Cardiac muscle cell (in vitro differentiated cells and primary cell): ENCODE data around the gene ITPRID1. TPM values are rescaled to one million over a fixed set of nuclear protein-coding genes. Genes with fewer than 3 reads are reported as not detected.

Experiments used
- DNase-seq, 2 donors: peaks; one replicate each; pipeline versions ENCODE4 v3.0.0 to v3.0.0-alpha.2; 2010 to 2017; ENCODE audit warnings: low read depth in 1 of 2, low spot score in 1 of 2
- H3K27ac ChIP-seq: fragments of 200-600 bp; sonication (generic); 2 replicates; pipeline ENCODE4 v1.5.1; 2016
- H3K27me3 ChIP-seq: fragments of 200-600 bp; sonication (generic); 2 replicates; pipeline ENCODE4 v1.6.0; 2016; ENCODE audit warnings: control low read depth
- H3K36me3 ChIP-seq: fragments of 200-600 bp; sonication (generic); 2 replicates; pipeline ENCODE4 v1.5.1; 2016; ENCODE audit warnings: control low read depth
- H3K4me1 ChIP-seq: fragments of 200-600 bp; sonication (generic); 2 replicates; pipeline ENCODE4 v1.8.1; 2017; ENCODE audit warnings: low read depth, mild to moderate bottlenecking, mixed run types
- H3K4me3 ChIP-seq: fragments of 200-600 bp; sonication (generic); 2 replicates; pipeline ENCODE4 v1.5.1; 2016; ENCODE audit warnings: mild to moderate bottlenecking
- H3K9me3 ChIP-seq: fragments of 200-600 bp; sonication (generic); 2 replicates; pipeline ENCODE4 v1.5.1; 2017; ENCODE audit warnings: low read depth, mild to moderate bottlenecking, control low read depth
- CTCF ChIP-seq: IDR thresholded peaks from 2 replicates; pipeline ENCODE4 v1.5.1; 2012; ENCODE audit warnings: low read depth, mild to moderate bottlenecking, low read length
- polyA plus RNA-seq: library from polyadenylated mRNA; unstranded; fragments of >200 nt; fragmentation: Nextera tagmentation; extraction: Ambion mirVana; gene quantifications from 2 replicates; pipeline ENCODE4 v1.2.1, GENCODE V29; 2016
- total RNA-seq: library from RNA; depleted of rRNA; stranded (reverse); fragments of >200 nt; gene quantifications from 2 replicates; pipeline ENCODE4 v1.2.3, GENCODE V29; 2016

ITPRID1 gene
- total and polyA plus RNA-seq, 2 experiments from 2014 or later: not detected

DNA sequence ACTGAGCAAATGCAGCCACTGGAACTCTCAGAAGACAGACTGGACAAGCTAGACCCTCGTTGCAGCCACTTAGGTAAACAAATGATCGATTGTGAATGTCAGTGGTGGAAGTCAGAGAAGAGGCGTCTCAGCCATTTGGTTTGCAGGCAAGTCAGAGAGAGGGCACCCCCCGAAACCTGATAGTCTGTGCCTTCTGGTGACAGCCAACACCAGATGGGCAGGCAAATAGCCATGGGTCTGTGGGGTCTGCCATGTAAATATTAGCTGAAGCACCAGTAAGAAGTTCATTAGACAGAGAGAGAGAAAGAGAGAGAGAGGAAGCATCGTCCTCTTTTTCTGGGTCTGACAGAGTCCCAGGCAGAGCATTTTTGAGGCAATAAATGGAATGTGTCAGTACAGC, 178.6 kb downstream of the ITPRID1 start:
- no peak for TF ChIP-seq CTCF
- Histone ChIP-seq H3K9me3 (no peaks in the 10 kb centered on the region), H3K4me3 (no peak overlapping the region), H3K27ac (no peak overlapping the region), H3K27me3 (peaks cover 2% of the 10 kb centered on the region), H3K4me1 (no peaks in the 10 kb centered on the region), H3K36me3 (no peaks in the 10 kb centered on the region)
- no peak for DNase-seq

DNA sequence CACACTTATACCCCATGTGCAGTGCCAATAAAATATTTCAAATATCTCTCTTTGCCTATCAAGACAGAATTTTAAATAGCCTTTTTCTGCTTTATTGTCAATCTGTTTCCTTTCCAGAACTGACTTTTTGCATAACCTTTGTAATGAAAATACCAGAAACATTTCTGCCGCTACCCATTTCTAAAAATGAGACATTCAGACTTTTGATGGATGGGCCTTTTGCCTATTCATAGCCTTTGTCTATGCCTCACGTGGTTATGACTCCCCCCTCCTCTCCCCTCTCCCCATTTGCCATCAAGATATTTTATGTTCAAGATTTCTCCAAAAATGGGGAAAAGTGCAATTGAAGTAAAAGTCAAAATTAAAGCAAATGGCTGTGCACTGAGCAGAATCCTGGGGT, 179.0 kb downstream of the ITPRID1 start:
- no peaks in the 10 kb centered on the region for H3K27me3 ChIP-seq
- H3K4me1 ChIP-seq: no peaks in the 10 kb centered on the region
- H3K27ac ChIP-seq: no peak overlapping the region
- no peaks in the 10 kb centered on the region for H3K36me3 ChIP-seq
- TF ChIP-seq CTCF: no peak
- no peak for DNase-seq
- H3K4me3 ChIP-seq: no peak overlapping the region
- no peaks in the 10 kb centered on the region for H3K9me3 ChIP-seq

DNA sequence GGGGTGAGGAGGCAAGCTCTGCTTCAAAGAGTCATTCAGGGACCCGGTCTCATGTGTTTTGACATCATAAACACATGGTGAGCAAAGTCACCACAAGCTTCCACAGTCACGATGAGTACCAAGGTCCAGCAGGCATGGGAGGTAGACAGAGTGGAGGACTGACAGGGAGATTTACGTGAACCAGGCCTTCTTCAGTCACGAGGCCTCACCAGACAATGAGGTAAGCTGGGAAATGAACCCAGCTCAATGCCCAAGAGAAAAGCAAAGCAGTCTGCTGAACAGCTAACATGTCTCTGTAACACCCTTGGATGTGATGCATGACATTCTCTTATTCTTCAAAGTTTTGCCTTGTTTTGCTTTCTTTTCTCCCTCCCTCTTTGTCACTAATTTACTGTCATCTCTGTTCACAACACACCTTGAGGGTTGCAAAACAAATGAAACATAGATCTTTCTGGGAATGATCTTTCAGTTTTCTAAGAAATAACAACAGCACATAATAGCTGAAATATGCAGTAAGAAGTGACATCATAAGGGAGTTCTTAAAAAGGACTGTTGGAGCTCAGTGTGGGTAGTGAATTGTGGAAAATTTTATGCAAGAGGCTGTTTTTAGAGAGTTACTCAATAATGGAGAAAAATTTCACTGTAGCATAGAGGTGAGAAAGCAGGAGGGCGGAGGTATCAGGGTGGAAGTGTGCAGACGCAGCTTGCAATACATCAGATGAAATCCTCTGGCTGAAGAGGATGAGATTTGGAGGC, 182.1 kb downstream of the ITPRID1 start:
- Histone ChIP-seq H3K4me3 (no peak overlapping the region), H3K36me3 (no peaks in the 10 kb centered on the region), H3K9me3 (no peaks in the 10 kb centered on the region), H3K27ac (no peak overlapping the region), H3K27me3 (no peaks in the 10 kb centered on the region), H3K4me1 (no peaks in the 10 kb centered on the region)
- no peak for DNase-seq
- TF ChIP-seq CTCF: no peak

GRCh38 chr7:31699050-31699449, 185.2 kb downstream of the ITPRID1 start:
- no peak for DNase-seq
- H3K9me3 ChIP-seq: no peaks in the 10 kb centered on the region
- no peak for TF ChIP-seq CTCF
- H3K4me3 ChIP-seq: no peak overlapping the region
- no peaks in the 10 kb centered on the region for H3K4me1 ChIP-seq
- H3K27ac ChIP-seq: no peak overlapping the region
- no peaks in the 10 kb centered on the region for H3K36me3 ChIP-seq
- H3K27me3 ChIP-seq: no peaks in the 10 kb centered on the region

DNA sequence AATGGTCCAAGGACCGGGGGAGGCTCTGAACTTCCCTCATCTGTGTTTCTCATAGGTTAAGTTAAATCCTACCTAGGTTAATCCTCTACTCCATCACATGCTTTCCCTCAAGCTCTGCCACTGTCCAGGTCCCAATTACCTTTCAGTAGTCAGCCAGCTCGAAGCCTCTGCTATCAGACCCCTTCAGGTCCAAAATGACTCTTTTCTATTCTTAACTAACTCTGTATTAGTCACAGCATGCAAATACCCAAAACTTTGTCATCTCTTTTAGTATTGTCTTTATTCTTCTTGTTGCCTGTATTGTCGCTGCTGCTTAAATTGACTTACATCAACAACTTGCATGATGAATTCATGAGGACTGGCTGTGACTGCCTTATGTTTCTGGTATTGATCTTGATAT, 188.5 kb downstream of the ITPRID1 start:
- no peaks in the 10 kb centered on the region for H3K27me3 ChIP-seq
- DNase-seq: no peak
- H3K9me3 ChIP-seq: no peaks in the 10 kb centered on the region
- H3K4me3 ChIP-seq: no peak overlapping the region
- H3K36me3 ChIP-seq: no peaks in the 10 kb centered on the region
- H3K27ac ChIP-seq: no peak overlapping the region
- H3K4me1 ChIP-seq: no peaks in the 10 kb centered on the region
- no peak for TF ChIP-seq CTCF
